Hematopoietic multipotent progenitor cell treated with erythropoietin and hydrocortisone succinate and interleukin-3 and kit ligand, for 4 days (in vitro differentiated cells): ENCODE measurements around the gene DDX23.

ENCODE experiments used
- DNase-seq: peaks from one replicate; pipeline ENCODE4 v3.0.0-alpha.2; 2015

DDX23 gene

GRCh38 chr12:48794870-48795269 lies 57.1 kb downstream of the DDX23 start:
- DNase-seq, result no peak

- no peak for DNase-seq
These were observed 58.3 kb downstream of the DDX23 start for GRCh38 chr12:48793696-48794095.

GRCh38 chr12:48789858-48790326 lies 62.1 kb downstream of the DDX23 start:
- no peak for DNase-seq

- DNase-seq, result peak; percentile 70
These were observed 62.8 kb downstream of the DDX23 start, which contains the start of gene ADCY6 for GRCh38 chr12:48788854-48789775. ADCY6 (minus strand) TSS chr12:48789089; CDS start chr12:48783434, 5,655 bp downstream.

GRCh38 chr12:48788524-48788853 lies 63.5 kb downstream of the DDX23 start:
- DNase-seq, result no peak

- no peak for DNase-seq
These were observed 64.0 kb downstream of the DDX23 start for GRCh38 chr12:48787791-48788523.

- DNase-seq, result no peak
These were observed 65.1 kb downstream of the DDX23 start for GRCh38 chr12:48786591-48787544.

- no peak for DNase-seq
These were observed 68.5 kb downstream of the DDX23 start for GRCh38 chr12:48783432-48783831.

GRCh38 chr12:48782457-48783395 lies 69.2 kb downstream of the DDX23 start:
- DNase-seq, result no peak

GRCh38 chr12:48781750-48782456 lies 70.1 kb downstream of the DDX23 start:
- DNase-seq, result no peak

GRCh38 chr12:48780381-48781025 lies 71.5 kb downstream of the DDX23 start:
- DNase-seq, result no peak

GRCh38 chr12:48779869-48780268 lies 72.1 kb downstream of the DDX23 start:
- DNase-seq, result peak; percentile 76
